ENCODE results near the gene MAEA. TPM values are rescaled to one million over a fixed set of nuclear protein-coding genes. Genes with fewer than 3 reads are reported as not detected.

The MAEA gene
- total RNA-seq, 1 donor from 2014 or later, result 56.3 TPM

DNA sequence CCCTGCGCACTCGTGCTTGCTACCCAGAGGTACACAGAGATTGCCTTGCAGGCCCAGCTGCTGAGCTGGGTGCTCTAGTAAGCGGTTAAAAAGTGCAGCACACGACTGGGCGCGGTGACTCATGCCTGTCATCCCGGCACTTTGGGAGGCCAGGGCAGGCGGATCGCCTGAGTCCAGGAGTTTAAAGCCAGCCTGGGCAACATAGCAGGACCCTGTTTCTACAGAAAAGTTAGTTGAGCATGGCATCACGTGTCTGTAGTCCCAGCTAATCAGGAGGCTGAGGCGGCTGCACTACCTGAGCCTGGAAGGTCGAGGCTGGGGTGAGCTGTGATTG lies 62.8 kb downstream of the MAEA start:
- Mint-ChIP-seq H3K4me1 (ENCODE audit: low read depth) (peaks cover 30% of the 10 kb centered on the region), H3K27ac (ENCODE audit: unreplicated experiment) (no peak overlapping the region), H3K4me3 (ENCODE audit: unreplicated experiment) (no peak overlapping the region), H3K9me3 (ENCODE audit: low read depth) (no peaks in the 10 kb centered on the region), H3K36me3 (ENCODE audit: low read depth) (peaks cover 7% of the 10 kb centered on the region), H3K27me3 (ENCODE audit: low read depth) (no peaks in the 10 kb centered on the region)
- TF ChIP-seq, protein P1, sequence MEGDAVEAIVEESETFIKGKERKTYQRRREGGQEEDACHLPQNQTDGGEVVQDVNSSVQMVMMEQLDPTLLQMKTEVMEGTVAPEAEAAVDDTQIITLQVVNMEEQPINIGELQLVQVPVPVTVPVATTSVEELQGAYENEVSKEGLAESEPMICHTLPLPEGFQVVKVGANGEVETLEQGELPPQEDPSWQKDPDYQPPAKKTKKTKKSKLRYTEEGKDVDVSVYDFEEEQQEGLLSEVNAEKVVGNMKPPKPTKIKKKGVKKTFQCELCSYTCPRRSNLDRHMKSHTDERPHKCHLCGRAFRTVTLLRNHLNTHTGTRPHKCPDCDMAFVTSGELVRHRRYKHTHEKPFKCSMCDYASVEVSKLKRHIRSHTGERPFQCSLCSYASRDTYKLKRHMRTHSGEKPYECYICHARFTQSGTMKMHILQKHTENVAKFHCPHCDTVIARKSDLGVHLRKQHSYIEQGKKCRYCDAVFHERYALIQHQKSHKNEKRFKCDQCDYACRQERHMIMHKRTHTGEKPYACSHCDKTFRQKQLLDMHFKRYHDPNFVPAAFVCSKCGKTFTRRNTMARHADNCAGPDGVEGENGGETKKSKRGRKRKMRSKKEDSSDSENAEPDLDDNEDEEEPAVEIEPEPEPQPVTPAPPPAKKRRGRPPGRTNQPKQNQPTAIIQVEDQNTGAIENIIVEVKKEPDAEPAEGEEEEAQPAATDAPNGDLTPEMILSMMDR (IDR thresholded peaks at IDR 0.05), result no peak
- DNase-seq (ENCODE audit: low spot score), result no peak

DNA sequence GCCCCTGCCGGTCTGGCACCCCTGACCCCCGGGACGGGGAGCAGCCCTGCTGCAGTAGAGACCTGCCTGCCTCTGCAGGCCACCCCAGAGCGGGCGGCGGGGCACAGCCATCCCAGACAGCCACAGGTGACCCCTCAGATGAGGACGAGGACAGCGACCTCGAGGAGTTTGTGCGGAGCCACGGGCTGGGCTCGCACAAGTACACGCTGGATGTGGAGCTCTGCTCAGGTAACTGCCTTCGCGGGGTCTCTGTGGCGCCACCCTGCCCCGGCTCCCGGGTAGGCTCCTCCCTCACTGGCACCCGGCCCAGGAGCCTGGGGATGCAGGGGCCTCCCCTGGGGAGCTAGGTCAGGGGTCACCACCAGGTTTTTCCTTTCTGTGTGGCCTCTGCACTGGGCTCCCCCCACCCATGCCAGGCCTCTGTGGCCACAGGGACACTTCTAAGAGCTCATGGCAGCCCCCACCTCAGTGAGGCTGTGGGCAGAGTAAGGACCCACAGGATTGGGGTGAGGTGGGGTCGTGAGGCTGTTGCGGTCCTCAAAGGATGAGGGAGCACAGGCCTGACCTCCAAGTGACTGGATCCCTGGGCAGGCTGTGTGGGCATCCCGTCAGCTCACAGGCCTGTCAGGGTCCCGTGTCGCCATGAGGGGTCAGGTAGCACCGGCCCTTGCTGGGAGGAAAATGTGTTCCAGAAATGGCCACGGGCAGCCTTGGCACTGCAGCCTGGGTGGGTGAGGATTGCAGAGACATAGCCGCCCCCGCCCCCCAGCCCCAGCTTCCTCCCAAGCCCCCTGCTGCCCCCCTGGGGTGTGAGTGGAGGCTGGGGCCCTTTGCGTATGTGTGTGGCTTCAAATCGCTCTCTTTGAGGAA lies 63.7 kb downstream of the MAEA start:
- H3K27ac Mint-ChIP-seq (ENCODE audit: unreplicated experiment), result no peak overlapping the region
- TF ChIP-seq, protein P1 (IDR thresholded peaks at IDR 0.05), result no peak
- H3K9me3 Mint-ChIP-seq (ENCODE audit: low read depth), result no peaks in the 10 kb centered on the region
- DNase-seq (ENCODE audit: low spot score), result no peak
- no peak overlapping the region for H3K4me3 Mint-ChIP-seq (ENCODE audit: unreplicated experiment)
- no peaks in the 10 kb centered on the region for H3K27me3 Mint-ChIP-seq (ENCODE audit: low read depth)
- peaks cover 9% of the 10 kb centered on the region for H3K36me3 Mint-ChIP-seq (ENCODE audit: low read depth)
- peaks cover 21% of the 10 kb centered on the region for H3K4me1 Mint-ChIP-seq (ENCODE audit: low read depth)

DNA sequence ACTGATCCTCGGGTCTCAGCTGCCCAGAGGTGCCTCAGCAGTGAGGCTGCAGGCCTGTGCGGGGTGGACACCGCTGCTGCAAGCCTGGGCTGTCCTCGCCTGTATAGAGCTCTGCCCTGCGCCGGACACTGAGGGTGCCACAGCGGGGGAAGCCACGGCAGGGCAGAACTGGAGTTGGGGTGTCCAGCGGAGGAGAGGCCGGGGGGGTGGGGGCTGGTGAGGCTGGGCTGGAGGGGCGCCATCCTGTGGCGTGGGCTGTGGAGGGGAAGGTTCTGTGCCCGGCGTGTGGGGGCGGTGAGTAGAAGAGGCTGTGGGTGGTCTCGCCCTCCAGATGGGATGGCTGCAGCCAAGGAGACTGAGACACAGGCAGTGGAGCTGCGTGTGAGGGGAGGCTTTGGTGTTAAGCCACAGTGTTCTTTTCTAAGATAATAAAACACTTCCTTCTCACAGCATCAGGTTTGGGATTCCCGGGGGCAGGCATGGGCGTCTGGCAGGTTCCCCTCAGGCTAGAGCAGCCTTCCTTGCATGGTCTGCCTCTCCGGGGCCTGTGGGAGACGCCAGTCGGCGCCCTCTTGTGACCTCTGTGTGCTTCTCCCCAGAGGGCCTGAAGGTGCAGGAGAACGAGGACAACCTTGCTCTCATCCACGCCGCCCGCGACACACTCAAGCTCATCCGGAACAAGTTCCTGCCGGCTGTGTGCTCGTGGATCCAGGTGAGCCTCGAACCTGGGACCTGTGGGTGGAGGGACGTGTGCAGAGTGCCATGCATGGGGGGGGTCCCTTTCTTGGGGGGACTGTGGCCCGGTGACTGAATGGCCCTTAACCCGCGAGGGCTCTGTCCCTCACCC lies 64.7 kb downstream of the MAEA start:
- Mint-ChIP-seq H3K4me1 (ENCODE audit: low read depth) (peaks cover 11% of the 10 kb centered on the region), H3K36me3 (ENCODE audit: low read depth) (peaks cover 8% of the 10 kb centered on the region), H3K4me3 (ENCODE audit: unreplicated experiment) (no peak overlapping the region), H3K27ac (ENCODE audit: unreplicated experiment) (no peak overlapping the region), H3K9me3 (ENCODE audit: low read depth) (no peaks in the 10 kb centered on the region), H3K27me3 (ENCODE audit: low read depth) (no peaks in the 10 kb centered on the region)
- DNase-seq (ENCODE audit: low spot score), result no peak
- TF ChIP-seq, protein P1 (IDR thresholded peaks at IDR 0.05), result no peak

DNA sequence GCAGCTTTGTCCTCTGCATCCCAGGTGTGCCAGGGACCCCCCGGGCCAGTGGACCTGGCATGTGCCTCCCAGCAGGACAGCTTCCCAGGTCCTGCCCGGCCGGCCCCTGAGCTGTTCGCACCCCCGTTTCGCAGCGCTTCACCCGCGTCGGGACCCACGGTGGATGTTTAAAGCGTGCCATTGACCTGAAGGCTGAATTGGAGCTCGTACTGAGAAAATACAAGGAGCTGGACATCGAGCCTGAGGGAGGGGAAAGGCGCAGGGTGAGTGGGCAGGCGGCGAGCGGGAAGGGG lies 65.2 kb downstream of the MAEA start:
- TF ChIP-seq, protein P1 (IDR thresholded peaks at IDR 0.05), result no peak
- no peak overlapping the region for H3K27ac Mint-ChIP-seq (ENCODE audit: unreplicated experiment)
- H3K4me3 Mint-ChIP-seq (ENCODE audit: unreplicated experiment), result no peak overlapping the region
- no peaks in the 10 kb centered on the region for H3K27me3 Mint-ChIP-seq (ENCODE audit: low read depth)
- no peaks in the 10 kb centered on the region for H3K9me3 Mint-ChIP-seq (ENCODE audit: low read depth)
- H3K4me1 Mint-ChIP-seq (ENCODE audit: low read depth), result peaks cover 8% of the 10 kb centered on the region
- peaks cover 9% of the 10 kb centered on the region for H3K36me3 Mint-ChIP-seq (ENCODE audit: low read depth)
- DNase-seq (ENCODE audit: low spot score), result no peak

DNA sequence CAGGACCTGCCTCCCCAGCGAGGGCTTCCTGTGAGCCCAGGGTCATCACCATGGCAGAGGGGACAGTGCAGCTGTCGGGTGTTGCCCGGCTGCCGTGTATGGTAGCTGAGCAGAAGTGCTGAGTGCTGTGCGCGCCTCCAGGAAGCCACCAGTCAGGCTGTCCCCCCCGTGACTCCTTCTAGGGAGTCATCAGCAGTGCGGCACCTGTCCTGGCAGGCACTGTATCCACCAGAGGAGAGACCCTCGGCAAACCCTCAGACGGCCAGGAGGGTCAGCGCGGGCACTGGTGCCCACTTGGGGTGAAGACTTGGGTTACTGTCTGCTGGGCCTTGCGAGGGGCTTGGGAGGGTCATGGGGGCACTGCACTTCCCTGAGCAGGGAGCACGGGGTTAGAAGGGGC lies 65.7 kb downstream of the MAEA start:
- no peaks in the 10 kb centered on the region for H3K27me3 Mint-ChIP-seq (ENCODE audit: low read depth)
- H3K4me1 Mint-ChIP-seq (ENCODE audit: low read depth), result peaks cover 5% of the 10 kb centered on the region
- TF ChIP-seq, protein P1 (IDR thresholded peaks at IDR 0.05), result no peak
- no peaks in the 10 kb centered on the region for H3K9me3 Mint-ChIP-seq (ENCODE audit: low read depth)
- peaks cover 9% of the 10 kb centered on the region for H3K36me3 Mint-ChIP-seq (ENCODE audit: low read depth)
- H3K27ac Mint-ChIP-seq (ENCODE audit: unreplicated experiment), result no peak overlapping the region
- no peak overlapping the region for H3K4me3 Mint-ChIP-seq (ENCODE audit: unreplicated experiment)
- DNase-seq (ENCODE audit: low spot score), result no peak

Data from chondrocyte (in vitro differentiated cells).